ENCODE results near the gene DCXR. TPM values are rescaled to one million over a fixed set of nuclear protein-coding genes. Genes with fewer than 3 reads are reported as not detected.

DCXR gene
- total RNA-seq, 1 experiment from 2014 or later = 306 TPM

DNA sequence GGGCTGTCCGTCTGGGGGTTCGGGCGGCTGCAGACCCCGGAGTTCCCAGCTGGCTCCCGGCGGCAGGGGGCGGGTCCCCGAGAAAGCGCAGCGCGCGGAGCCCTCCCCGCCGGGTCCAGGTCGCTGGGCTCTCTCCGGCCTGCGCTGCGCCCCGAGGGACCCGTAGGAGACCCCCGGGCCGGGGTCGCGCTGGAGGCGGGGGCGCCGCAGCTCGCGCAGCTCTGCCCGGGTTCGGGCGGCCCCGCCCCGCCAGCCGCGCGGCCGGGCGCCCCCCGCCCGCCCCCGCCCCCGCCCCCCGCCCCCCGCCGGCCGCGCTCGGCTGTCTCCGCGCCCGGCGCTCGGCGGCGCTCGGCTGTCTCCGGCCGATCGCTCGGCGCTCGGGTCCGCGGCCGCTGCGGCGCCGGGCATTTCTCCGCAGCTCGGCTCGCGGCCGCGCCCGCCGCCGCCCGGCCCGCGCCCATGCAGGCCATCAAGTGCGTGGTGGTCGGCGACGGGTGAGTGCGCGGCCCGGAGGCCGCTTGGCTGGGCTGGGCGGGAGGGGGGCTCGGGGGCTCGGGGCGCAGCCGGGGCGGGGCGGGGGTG is 6.1 kb downstream of the DCXR start, which contains the start of gene RAC3:
Gene RAC3, plus strand, starts transcription at position 376 of the 582 bp plus-strand sequence. Its CDS starts 84 bp downstream, at position 460.
- H3K79me2 ChIP-seq (ENCODE audit: insufficient read depth, low read length) = peaks cover 21% of the 10 kb centered on the region; the same call in 1 of the 2 replicates

More for the DNA sequence above, 6.1 kb downstream of the DCXR start, which contains the start of gene RAC3:
- no peak within 1 kb of the TSS for H2AFZ ChIP-seq (ENCODE audit: low read depth, low read length, poor library complexity, severe bottlenecking)
- DNase-seq (ENCODE audit: low read depth, low spot score) (no peak), ATAC-seq (peak; percentile 64)
- no peaks in the 10 kb centered on the region for H4K20me1 ChIP-seq (ENCODE audit: insufficient read depth)
- H3K4me2 ChIP-seq (ENCODE audit: low read length) = peak within 1 kb of the TSS; percentile 99
- peaks cover 16 to 57% of the 10 kb centered on the region in 2 experiments; a peak in 3 of 4 replicates for H3K4me1 ChIP-seq (ENCODE audit: control insufficient read depth in 1 of 2, insufficient read depth in 2 of 2, low read length in 2 of 2)
- no TSS peak for BruUV-seq (replicated peaks)
- H3K9ac ChIP-seq (ENCODE audit: low read length) = peak within 1 kb of the TSS; percentile 93
- peak within 1 kb of the TSS; percentile 93 for H3K27ac ChIP-seq (ENCODE audit: low read depth, low read length)
- RAD21 ChIA-PET (ENCODE audit: low non-redundant PET in 1 of 2, low total read pairs in 2 of 2, uncharacterized antibody in 2 of 2, unreplicated experiment in 2 of 2) = interaction anchor here in 1 of 2 experiments (0.6 kb wide), 1 partner anchor 35 kb away, joined by 3 read pairs; no protein-coding TSS in a partner anchor
- TF ChIP-seq POLR2A (IDR thresholded peaks at IDR 0.05; ENCODE audit: borderline replicate concordance, extremely low read depth, insufficient read depth, insufficient read length) = peak; percentile 5
- TF ChIP-seq ZBTB33 (IDR thresholded peaks at IDR 0.05; ENCODE audit: extremely low read depth, insufficient replicate concordance, low read length) = no peak
- TF ChIP-seq POLR2AphosphoS5 (IDR thresholded peaks at IDR 0.05; ENCODE audit: low read depth, low read length) = 0 out of 2 replicates have a peak, but pooled peaks have one; percentile 4
- no peak for TF ChIP-seq SRF (IDR thresholded peaks at IDR 0.05; ENCODE audit: low read depth)
- TF ChIP-seq, protein P1, sequence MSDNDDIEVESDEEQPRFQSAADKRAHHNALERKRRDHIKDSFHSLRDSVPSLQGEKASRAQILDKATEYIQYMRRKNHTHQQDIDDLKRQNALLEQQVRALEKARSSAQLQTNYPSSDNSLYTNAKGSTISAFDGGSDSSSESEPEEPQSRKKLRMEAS (IDR thresholded peaks at IDR 0.05) = no peak
- TF ChIP-seq ELF1 (IDR thresholded peaks at IDR 0.05; ENCODE audit: borderline replicate concordance, low read depth) = no peak
- intact Hi-C loops (cut with micrococcal nuclease) = loop anchor here (1.0 to 10.0 kb wide), 5 partner anchors 8 to 383 kb away; partner anchors contain the start of genes HEXD, LRRC45 and OGFOD3
- CTCF ChIA-PET = interaction anchor here (1.0 to 3.0 kb wide), 9 partner anchors 10 to 747 kb away, joined by 3 to 39 read pairs (median 9); partner anchors contain the start of genes CENPX, FASN and LRRC45
- peaks cover 0 to 12% of the 10 kb centered on the region in 2 experiments; a peak in 1 of 4 replicates for H3K36me3 ChIP-seq (ENCODE audit: control insufficient read depth in 1 of 2, insufficient read depth in 2 of 2, low read length in 2 of 2)
- no peaks in the 10 kb centered on the region for H3K9me2 ChIP-seq (ENCODE audit: insufficient read depth)
- H3K27me3 ChIP-seq (ENCODE audit: insufficient read depth, low read length) = no peaks in the 10 kb centered on the region
- no peaks in the 10 kb centered on the region for H3K9me3 ChIP-seq (ENCODE audit: control insufficient read depth in 1 of 2, insufficient read depth in 1 of 2, low read depth in 1 of 2, low read length in 2 of 2)
- POLR2A ChIA-PET = interaction anchor here (1.0 to 1.7 kb wide), 2 partner anchors 8 to 11 kb away, joined by 3 read pairs; partner anchors contain the start of genes CENPX and LRRC45
- peak within 1 kb of the TSS; percentile 88 to 90 for H3K4me3 ChIP-seq (replicated peaks in 1 of 2; ENCODE audit: low read depth in 1 of 2, low read length in 2 of 2)
